Osteocyte (in vitro differentiated cells): ENCODE measurements around the gene TPP1. TPM values are rescaled to one million over a fixed set of nuclear protein-coding genes. Genes with fewer than 3 reads are reported as not detected.

Experiments
- DNase-seq: peaks from one replicate; pipeline ENCODE4 v3.0.0; 2021; ENCODE audit warnings: mixed read lengths; ENCODE audit not compliant: unreplicated experiment; ENCODE audit errors: extremely low spot score
- H3K27ac Mint-ChIP-seq: one replicate; pipeline ENCODE4 v1.8.0; 2021; ENCODE audit warnings: mild to moderate bottlenecking, mixed read lengths; ENCODE audit not compliant: unreplicated experiment
- H3K27me3 Mint-ChIP-seq: one replicate; pipeline ENCODE4 v1.8.0; 2021; ENCODE audit warnings: mixed read lengths; ENCODE audit not compliant: unreplicated experiment
- H3K36me3 Mint-ChIP-seq: one replicate; pipeline ENCODE4 v1.8.0; 2021; ENCODE audit warnings: mixed read lengths; ENCODE audit not compliant: unreplicated experiment
- H3K4me1 Mint-ChIP-seq: one replicate; pipeline ENCODE4 v1.8.0; 2021; ENCODE audit warnings: mixed read lengths; ENCODE audit not compliant: unreplicated experiment
- H3K4me3 Mint-ChIP-seq: one replicate; pipeline ENCODE4 v1.8.0; 2021; ENCODE audit warnings: mild to moderate bottlenecking, moderate library complexity, mixed read lengths; ENCODE audit not compliant: unreplicated experiment
- H3K9me3 Mint-ChIP-seq: one replicate; pipeline ENCODE4 v1.8.0; 2021; ENCODE audit warnings: mixed read lengths; ENCODE audit not compliant: unreplicated experiment
- total RNA-seq: library from RNA; stranded (reverse); gene quantifications from 2 replicates; pipeline ENCODE4 v1.2.1, GENCODE V29; 2021
- TF ChIP-seq, protein P1 (sequence below): fragments of 200-600 bp; sonication (generic); IDR thresholded peaks from 2 replicates; pipeline ENCODE4 v1.5.0; 2021; ENCODE audit warnings: antibody characterized with exemption, mild to moderate bottlenecking, moderate library complexity

The TPP1 gene
- total RNA-seq, 1 donor from 2014 or later = 157 TPM

DNA sequence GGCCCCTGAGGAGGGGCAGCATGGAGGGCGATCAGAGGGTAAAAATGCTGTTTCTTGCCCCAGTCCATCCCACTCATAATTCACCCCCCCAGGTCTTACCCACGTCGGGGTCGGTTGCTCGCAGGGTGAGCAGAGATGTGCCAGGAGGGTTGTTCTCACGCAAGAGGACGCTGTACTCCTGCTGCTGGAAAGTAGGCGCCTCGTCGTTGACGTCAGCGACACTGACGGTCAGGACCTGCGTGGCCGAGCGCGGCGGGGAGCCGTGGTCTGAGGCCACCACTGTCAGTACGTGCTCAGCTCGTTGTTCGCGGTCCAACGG, 10.3 kb upstream of the TPP1 start:
- H3K27me3 Mint-ChIP-seq = no peaks in the 10 kb centered on the region
- DNase-seq = no peak
- no peaks in the 10 kb centered on the region for H3K4me1 Mint-ChIP-seq
- no peak overlapping the region for H3K27ac Mint-ChIP-seq
- peaks cover 35% of the 10 kb centered on the region for H3K36me3 Mint-ChIP-seq
- H3K4me3 Mint-ChIP-seq = no peak overlapping the region
- TF ChIP-seq, protein P1, sequence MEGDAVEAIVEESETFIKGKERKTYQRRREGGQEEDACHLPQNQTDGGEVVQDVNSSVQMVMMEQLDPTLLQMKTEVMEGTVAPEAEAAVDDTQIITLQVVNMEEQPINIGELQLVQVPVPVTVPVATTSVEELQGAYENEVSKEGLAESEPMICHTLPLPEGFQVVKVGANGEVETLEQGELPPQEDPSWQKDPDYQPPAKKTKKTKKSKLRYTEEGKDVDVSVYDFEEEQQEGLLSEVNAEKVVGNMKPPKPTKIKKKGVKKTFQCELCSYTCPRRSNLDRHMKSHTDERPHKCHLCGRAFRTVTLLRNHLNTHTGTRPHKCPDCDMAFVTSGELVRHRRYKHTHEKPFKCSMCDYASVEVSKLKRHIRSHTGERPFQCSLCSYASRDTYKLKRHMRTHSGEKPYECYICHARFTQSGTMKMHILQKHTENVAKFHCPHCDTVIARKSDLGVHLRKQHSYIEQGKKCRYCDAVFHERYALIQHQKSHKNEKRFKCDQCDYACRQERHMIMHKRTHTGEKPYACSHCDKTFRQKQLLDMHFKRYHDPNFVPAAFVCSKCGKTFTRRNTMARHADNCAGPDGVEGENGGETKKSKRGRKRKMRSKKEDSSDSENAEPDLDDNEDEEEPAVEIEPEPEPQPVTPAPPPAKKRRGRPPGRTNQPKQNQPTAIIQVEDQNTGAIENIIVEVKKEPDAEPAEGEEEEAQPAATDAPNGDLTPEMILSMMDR = no peak
- H3K9me3 Mint-ChIP-seq = no peaks in the 10 kb centered on the region

DNA sequence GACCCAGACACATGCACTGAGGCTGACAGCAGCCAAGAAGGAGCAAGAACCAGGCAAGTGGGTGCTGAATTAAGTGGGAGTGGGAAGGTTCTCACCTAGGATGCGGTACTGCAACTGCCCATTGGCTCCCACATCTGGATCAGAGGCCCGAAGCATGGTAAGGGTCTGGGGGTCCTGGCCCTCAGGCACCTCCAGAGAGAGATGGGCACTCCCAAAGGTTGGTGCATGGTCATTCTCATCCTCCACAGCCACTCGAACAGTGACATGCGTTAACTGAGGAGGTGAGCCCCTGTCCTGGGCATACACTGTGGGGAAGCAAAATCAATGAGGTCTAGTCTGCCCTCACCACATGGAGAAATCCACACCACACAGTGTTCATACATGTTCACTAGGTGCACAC, 9.3 kb upstream of the TPP1 start:
- Mint-ChIP-seq H3K36me3 (peaks cover 39% of the 10 kb centered on the region), H3K9me3 (no peaks in the 10 kb centered on the region), H3K27ac (no peak overlapping the region), H3K27me3 (no peaks in the 10 kb centered on the region), H3K4me1 (no peaks in the 10 kb centered on the region), H3K4me3 (no peak overlapping the region)
- DNase-seq = no peak
- TF ChIP-seq, protein P1 = no peak

DNA sequence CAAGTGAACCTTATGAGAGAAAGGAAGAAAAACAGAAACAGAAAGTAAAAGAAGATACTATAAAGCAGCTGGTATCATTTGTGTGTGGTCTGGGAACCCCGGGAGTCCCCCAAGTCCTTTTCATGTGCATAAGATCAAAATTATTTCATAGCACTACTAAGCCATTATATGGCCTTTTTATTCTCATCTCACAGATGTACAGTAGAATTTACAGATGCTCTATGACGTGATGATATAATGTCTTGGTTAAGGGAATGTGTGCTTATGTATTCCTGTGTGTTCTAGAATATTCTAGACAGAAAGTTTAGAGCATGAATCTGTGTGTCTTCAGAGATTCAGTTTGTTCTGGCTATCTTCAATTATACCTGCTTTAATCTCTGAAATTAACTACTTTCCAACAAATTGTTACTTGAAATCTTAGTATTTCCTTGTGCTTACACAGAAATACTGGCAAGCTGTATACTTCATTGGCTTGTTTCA, 8.6 kb upstream of the TPP1 start:
- Mint-ChIP-seq H3K27ac (no peak overlapping the region), H3K36me3 (peaks cover 34% of the 10 kb centered on the region), H3K4me1 (no peaks in the 10 kb centered on the region), H3K4me3 (no peak overlapping the region), H3K9me3 (no peaks in the 10 kb centered on the region), H3K27me3 (no peaks in the 10 kb centered on the region)
- TF ChIP-seq, protein P1 = no peak
- no peak for DNase-seq

DNA sequence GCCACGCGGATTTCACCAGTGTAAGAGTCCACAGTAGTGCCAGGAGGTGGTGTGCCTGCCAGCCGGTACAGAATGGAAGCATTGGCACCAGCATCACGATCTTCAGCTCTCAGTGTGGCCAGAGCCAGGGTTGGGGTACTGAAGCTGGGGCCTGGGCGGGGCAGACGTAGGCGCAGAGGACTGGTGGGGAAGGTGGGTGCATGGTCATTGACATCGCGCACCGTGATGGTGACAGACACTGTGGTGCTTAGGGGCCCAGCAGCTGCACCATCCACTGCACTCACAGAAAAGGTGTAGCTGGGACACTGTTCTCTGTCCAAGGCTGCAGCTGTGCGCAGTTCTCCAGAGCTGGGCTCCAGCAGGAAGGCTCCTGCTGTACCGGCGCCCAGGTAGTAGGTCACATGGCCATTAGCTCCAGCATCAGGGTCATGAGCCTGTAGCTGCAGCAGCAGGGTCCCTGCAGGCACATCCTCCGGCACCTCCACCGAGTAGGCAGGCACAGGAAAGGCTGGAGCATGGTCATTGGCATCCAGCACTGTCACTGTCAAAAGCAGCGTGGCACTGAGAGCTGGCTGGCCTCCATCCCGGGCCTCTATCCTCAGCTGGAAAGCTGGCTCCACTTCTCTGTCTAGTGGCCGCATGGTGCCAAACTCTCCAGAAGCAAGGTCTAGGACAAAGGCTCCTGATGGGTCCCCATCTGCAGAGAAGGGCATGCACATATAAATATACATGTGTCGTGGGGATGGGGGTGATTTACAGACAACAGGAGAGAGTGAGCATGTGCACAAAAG, 7.9 kb upstream of the TPP1 start:
- no peaks in the 10 kb centered on the region for H3K9me3 Mint-ChIP-seq
- no peaks in the 10 kb centered on the region for H3K4me1 Mint-ChIP-seq
- H3K4me3 Mint-ChIP-seq = no peak overlapping the region
- peaks cover 34% of the 10 kb centered on the region for H3K36me3 Mint-ChIP-seq
- no peak overlapping the region for H3K27ac Mint-ChIP-seq
- TF ChIP-seq, protein P1 = no peak
- no peak for DNase-seq
- H3K27me3 Mint-ChIP-seq = no peaks in the 10 kb centered on the region

DNA sequence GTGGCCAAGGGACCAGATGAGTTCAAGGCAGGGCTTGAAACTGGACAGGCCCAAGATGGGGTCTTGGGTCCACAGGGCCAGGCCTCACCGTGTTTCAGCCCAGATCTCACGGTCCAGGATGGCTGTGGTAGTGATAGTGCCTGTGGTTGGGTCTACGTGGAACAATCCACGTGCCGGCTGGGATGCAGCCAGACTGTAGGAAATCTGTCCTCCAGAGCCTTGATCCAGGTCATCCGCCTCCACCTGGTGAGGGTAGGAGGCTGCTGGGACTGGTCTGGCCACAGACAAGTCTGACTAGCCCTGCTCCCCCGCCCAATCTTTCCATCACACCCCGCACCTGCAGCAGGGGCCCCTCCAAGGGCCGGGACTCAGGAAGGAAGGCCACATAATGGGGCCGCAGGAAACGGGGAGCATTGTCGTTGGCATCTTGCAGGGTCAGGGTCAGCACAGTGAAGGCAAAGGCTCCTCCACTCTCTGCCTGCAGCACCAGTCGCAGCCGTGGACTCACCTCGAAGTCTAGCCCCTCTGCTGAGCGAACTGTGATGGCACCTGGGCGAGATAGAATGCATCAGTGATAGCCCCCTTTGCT, 6.7 kb upstream of the TPP1 start:
- no peaks in the 10 kb centered on the region for H3K27me3 Mint-ChIP-seq
- DNase-seq = no peak
- no peaks in the 10 kb centered on the region for H3K9me3 Mint-ChIP-seq
- H3K4me1 Mint-ChIP-seq = no peaks in the 10 kb centered on the region
- H3K36me3 Mint-ChIP-seq = peaks cover 25% of the 10 kb centered on the region
- H3K27ac Mint-ChIP-seq = no peak overlapping the region
- TF ChIP-seq, protein P1 = no peak
- H3K4me3 Mint-ChIP-seq = no peak overlapping the region
